Lower leg skin (tissue), 3 donors: ENCODE data around the gene IFNK.

Experiments used
- CTCF ChIP-seq, 3 donors: fragments of 450-650 bp; IDR thresholded peaks; one replicate each; pipeline ENCODE4 v1.5.1; 2016; ENCODE audit warnings: antibody characterized with exemption in 3 of 3, mild to moderate bottlenecking in 3 of 3, moderate library complexity in 2 of 3
- POLR2A ChIP-seq, 2 donors: fragments of 450-650 bp; IDR thresholded peaks; one replicate each; pipeline ENCODE4 v1.6.1; 2016 to 2017; ENCODE audit warnings: antibody characterized with exemption in 2 of 2, mild to moderate bottlenecking in 1 of 2, moderate library complexity in 1 of 2

GRCh38 chr9:27511771-27512170, 12.3 kb upstream of the IFNK start:
- TF ChIP-seq POLR2A (IDR thresholded peaks at IDR 0.05) = no peak
- no peak for TF ChIP-seq CTCF (IDR thresholded peaks at IDR 0.05)
